Measurements from ENCODE around the gene ZBTB2.

The ZBTB2 gene

DNA sequence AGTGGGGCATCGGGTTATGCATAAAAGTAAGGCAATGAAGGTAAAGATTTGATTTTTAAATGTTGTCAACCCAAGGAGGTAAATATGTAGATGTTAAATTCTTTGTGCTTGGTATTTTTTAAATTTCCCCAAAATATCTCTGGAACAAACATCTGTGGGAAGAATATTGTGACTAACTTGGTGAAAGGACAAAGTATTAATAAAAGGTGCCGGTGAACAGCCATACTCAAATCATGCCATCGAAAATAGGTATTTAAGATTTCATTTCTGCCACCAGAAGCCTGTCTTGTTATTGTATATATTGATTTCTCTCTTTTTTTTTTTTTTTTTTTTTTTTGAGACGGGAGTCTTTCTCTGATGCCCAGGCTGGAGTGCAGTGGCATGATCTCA is 12.6 kb upstream of the ZBTB2 start:
- Histone ChIP-seq H3K27ac (no peak overlapping the region), H3K27me3 (ENCODE audit: insufficient read depth, low read depth) (no peaks in the 10 kb centered on the region), H3K4me3 (IDR thresholded peaks at IDR 0.05; ENCODE audit: insufficient read depth, low read depth, low read length) (no peak overlapping the region), H3K36me3 (ENCODE audit: insufficient read depth) (no peaks in the 10 kb centered on the region), H2AFZ (ENCODE audit: low read depth) (no peak overlapping the region), H3K79me2 (ENCODE audit: insufficient read depth, low read depth) (peaks cover 47% of the 10 kb centered on the region), H3K4me2 (no peak overlapping the region), H4K20me1 (ENCODE audit: insufficient read depth) (0 out of 2 replicates have a peak, but pooled peaks cover 7% of the 10 kb centered on the region), H3K9ac (no peak overlapping the region), H3K4me1 (ENCODE audit: low read depth, poor library complexity, severe bottlenecking) (peaks cover 18% of the 10 kb centered on the region)
- TF ChIP-seq, protein P1, sequence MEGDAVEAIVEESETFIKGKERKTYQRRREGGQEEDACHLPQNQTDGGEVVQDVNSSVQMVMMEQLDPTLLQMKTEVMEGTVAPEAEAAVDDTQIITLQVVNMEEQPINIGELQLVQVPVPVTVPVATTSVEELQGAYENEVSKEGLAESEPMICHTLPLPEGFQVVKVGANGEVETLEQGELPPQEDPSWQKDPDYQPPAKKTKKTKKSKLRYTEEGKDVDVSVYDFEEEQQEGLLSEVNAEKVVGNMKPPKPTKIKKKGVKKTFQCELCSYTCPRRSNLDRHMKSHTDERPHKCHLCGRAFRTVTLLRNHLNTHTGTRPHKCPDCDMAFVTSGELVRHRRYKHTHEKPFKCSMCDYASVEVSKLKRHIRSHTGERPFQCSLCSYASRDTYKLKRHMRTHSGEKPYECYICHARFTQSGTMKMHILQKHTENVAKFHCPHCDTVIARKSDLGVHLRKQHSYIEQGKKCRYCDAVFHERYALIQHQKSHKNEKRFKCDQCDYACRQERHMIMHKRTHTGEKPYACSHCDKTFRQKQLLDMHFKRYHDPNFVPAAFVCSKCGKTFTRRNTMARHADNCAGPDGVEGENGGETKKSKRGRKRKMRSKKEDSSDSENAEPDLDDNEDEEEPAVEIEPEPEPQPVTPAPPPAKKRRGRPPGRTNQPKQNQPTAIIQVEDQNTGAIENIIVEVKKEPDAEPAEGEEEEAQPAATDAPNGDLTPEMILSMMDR (conservative IDR thresholded peaks at IDR 0.05; ENCODE audit: low read depth, low read length) = no peak

DNA sequence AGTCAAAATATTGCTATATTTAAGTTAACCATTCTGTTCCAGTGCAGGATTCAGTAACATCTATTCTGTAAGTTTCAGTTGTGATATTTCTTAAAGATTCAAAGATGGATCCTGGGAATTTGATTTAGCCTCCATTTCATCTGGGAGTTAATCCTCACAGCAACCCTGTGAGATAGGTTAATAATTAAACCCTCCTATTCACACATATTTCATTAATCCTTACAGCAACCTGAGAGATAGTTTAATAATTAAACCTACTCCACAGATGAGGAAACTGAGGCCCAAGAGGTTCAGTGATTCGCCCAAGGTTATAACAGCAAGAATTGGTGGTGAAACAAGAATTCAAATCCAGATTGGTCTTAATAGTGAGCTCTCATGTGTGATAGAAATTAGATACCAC is 10.9 kb upstream of the ZBTB2 start:
- Histone ChIP-seq H4K20me1 (ENCODE audit: insufficient read depth) (0 out of 2 replicates have a peak, but pooled peaks cover 8% of the 10 kb centered on the region), H3K4me2 (no peak overlapping the region), H2AFZ (ENCODE audit: low read depth) (no peak overlapping the region), H3K27ac (no peak overlapping the region), H3K9ac (no peak overlapping the region), H3K4me1 (ENCODE audit: low read depth, poor library complexity, severe bottlenecking) (peaks cover 28% of the 10 kb centered on the region), H3K79me2 (ENCODE audit: insufficient read depth, low read depth) (peaks cover 62% of the 10 kb centered on the region), H3K4me3 (IDR thresholded peaks at IDR 0.05; ENCODE audit: insufficient read depth, low read depth, low read length) (no peak overlapping the region), H3K27me3 (ENCODE audit: insufficient read depth, low read depth) (no peaks in the 10 kb centered on the region), H3K36me3 (ENCODE audit: insufficient read depth) (no peaks in the 10 kb centered on the region)
- TF ChIP-seq, protein P1 (conservative IDR thresholded peaks at IDR 0.05; ENCODE audit: low read depth, low read length) = no peak

DNA sequence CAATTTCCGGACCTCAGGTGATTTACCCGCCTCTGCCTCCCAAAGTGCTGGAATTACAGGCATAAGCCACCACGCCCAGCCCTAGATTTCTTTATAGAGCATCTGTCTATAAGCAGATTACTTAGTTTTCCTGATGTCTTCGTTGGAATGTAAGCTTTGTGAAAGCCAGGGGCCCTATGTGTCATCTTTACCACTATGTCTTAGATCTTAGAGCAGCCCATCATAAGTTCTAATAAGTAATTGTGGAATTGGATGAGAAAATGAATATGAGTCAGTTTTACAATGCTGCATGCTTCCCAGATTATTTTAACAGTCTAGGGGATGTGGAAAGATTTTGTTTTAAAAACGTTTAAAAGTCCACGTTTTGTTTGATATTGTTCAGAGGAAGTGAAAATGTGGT is 9.1 kb upstream of the ZBTB2 start:
- Histone ChIP-seq H3K4me1 (ENCODE audit: low read depth, poor library complexity, severe bottlenecking) (peaks cover 36% of the 10 kb centered on the region), H3K4me3 (IDR thresholded peaks at IDR 0.05; ENCODE audit: insufficient read depth, low read depth, low read length) (no peak overlapping the region), H3K27ac (no peak overlapping the region), H3K27me3 (ENCODE audit: insufficient read depth, low read depth) (no peaks in the 10 kb centered on the region), H3K4me2 (peak overlapping the region; percentile 38; the same call in 1 of the 2 replicates), H3K36me3 (ENCODE audit: insufficient read depth) (no peaks in the 10 kb centered on the region), H3K9ac (no peak overlapping the region), H4K20me1 (ENCODE audit: insufficient read depth) (0 out of 2 replicates have a peak, but pooled peaks cover 8% of the 10 kb centered on the region), H3K79me2 (ENCODE audit: insufficient read depth, low read depth) (peaks cover 79% of the 10 kb centered on the region), H2AFZ (ENCODE audit: low read depth) (no peak overlapping the region)
- TF ChIP-seq, protein P1 (conservative IDR thresholded peaks at IDR 0.05; ENCODE audit: low read depth, low read length) = no peak

DNA sequence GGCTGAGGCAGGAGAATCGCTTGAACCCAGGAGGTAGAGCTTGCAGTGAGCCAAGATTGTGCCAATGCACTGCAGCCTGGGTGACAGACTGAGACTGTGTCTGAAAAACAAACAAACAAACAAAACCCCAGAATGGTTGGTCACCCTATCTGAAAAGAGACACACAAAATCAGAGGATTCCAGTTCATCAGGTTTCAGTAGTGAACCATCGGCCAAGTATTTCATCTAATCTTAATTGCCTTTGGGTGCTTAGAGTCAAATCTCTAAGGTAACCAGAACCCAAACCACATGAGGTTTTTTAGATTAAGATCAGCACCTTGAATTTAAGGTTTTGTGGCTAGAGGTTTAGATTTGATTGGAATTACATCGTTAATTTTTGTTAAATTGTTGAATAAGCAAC is 8.3 kb upstream of the ZBTB2 start:
- 0 out of 2 replicates have a peak, but pooled peaks cover 13% of the 10 kb centered on the region for H4K20me1 ChIP-seq (ENCODE audit: insufficient read depth)
- peak overlapping the region; percentile 51 for H3K27ac ChIP-seq
- H3K27me3 ChIP-seq (ENCODE audit: insufficient read depth, low read depth) = no peaks in the 10 kb centered on the region
- peaks cover 87% of the 10 kb centered on the region for H3K79me2 ChIP-seq (ENCODE audit: insufficient read depth, low read depth)
- no peak overlapping the region for H3K9ac ChIP-seq
- H3K4me3 ChIP-seq (IDR thresholded peaks at IDR 0.05; ENCODE audit: insufficient read depth, low read depth, low read length) = no peak overlapping the region
- peaks cover 44% of the 10 kb centered on the region for H3K4me1 ChIP-seq (ENCODE audit: low read depth, poor library complexity, severe bottlenecking)
- peak overlapping the region; percentile 38; the same call in 1 of the 2 replicates for H3K4me2 ChIP-seq
- H3K36me3 ChIP-seq (ENCODE audit: insufficient read depth) = no peaks in the 10 kb centered on the region
- TF ChIP-seq, protein P1 (conservative IDR thresholded peaks at IDR 0.05; ENCODE audit: low read depth, low read length) = no peak
- no peak overlapping the region for H2AFZ ChIP-seq (ENCODE audit: low read depth)

All from KMS-11 (cell line).